ENCODE measurements around the gene NKG7. TPM values are rescaled to one million over a fixed set of nuclear protein-coding genes. Genes with fewer than 3 reads are reported as not detected.

Gene NKG7
- total RNA-seq, 1 experiment from 2014 or later: not detected

- DNase-seq (ENCODE audit: low read depth): no peak
These were observed 18.7 kb upstream of the NKG7 start for GRCh38 chr19:51391073-51391611.

DNA sequence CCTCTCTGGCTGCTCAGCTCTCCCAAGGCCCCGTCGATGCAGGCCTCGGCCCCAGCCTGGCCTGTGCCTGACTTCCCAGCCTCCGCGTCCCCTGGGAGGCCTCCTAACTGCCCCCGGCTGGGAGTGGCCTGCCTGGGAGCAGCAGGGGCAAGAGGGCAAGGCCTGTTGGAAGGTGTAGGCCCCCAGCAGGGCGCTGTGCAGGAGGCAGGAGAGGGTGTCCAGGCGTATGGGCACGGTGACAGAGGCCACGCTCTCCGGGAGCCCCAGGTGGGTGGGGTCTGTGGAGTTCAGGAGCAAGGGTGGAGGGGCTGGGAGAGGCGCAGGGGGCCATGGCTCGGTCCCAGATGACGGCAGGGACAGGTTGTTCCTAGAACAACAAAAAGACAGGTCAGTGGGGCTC, 16.7 kb upstream of the NKG7 start:
- no peak for DNase-seq (ENCODE audit: low read depth)

- no peak for DNase-seq (ENCODE audit: low read depth)
These were observed 15.5 kb upstream of the NKG7 start, which contains the start of gene LIM2 for GRCh38 chr19:51387924-51388389. LIM2 (minus strand) TSS chr19:51387974; CDS start chr19:51387443, 531 bp downstream.

- no peak for DNase-seq (ENCODE audit: low read depth)
These were observed 14.5 kb upstream of the NKG7 start for GRCh38 chr19:51386882-51387520.

GRCh38 chr19:51382004-51382403, 9.6 kb upstream of the NKG7 start:
- DNase-seq (ENCODE audit: low read depth): no peak

DNA sequence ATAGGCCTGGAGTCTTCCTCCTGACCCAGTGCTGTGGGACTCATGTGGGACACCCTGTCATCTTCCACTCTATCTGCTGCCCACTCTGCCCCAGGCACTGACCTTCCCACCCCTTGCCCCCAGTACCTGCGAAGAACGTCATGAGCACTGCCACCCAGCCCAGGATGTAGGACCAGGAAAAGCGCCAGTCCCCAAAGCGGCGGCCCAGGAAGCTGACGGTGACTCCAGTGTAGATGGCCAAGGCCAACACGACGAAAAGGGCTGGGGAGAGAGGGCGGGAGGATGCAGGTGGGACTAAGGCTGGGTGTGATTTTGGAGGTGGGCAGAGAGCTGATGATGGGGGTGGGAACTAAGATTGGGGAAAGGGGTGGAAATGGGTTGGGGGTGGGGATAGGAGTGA, 7.9 kb upstream of the NKG7 start:
- no peak for DNase-seq (ENCODE audit: low read depth)

DNA sequence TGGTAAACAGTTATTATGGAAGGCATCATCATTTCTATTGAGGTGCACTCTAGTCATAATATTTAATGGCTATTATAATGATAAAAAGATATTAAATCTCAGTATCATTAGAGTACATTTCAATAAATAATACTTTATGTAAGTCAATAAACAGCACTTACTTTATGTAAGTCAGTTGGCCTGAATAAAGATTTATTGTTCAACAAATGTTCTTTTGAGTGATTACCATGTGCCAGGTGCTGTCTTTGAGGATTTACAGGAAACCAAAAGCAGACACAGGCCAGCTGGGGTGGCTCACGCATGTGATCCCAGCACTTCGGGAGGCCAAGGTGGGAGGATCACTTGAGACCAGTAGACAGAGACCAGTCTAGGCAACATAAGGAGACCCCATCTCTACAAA, 5.0 kb upstream of the NKG7 start:
- no peak for DNase-seq (ENCODE audit: low read depth)

- no peak for DNase-seq (ENCODE audit: low read depth)
These were observed 3.2 kb upstream of the NKG7 start for GRCh38 chr19:51375504-51376221.

DNA sequence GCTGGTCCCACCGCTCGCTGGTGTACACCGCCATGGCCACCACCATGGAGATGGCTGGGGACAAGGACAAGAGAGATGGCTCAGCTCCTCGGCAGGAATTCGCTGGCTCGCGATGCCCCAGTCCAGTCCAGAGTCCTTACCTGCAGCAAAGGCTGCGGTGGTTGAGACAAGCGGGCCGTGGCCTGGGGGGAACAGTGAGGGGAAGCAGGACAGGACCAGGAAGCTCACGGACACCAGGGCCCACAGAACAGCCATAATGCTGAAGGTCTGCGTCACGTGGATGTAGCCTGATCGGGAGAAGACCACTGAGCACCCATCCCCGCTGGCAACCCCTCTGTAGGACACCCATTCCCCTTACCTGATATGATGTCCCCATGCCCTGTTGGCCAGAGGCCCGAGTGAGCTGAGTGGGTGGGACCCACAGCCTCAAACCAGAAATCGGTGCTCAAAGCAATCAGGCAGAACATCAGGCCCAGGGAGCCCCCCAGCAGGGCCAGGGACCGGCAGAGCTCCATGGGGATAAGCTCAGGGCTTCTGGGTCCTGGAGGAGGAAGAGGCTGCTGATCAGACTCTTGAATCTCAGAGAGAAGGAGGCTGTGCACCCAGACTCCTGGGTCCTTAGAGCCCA, 319 bp downstream of the NKG7 start:
- no peak for DNase-seq (ENCODE audit: low read depth)

GRCh38 chr19:51371186-51371690, 1.2 kb downstream of the NKG7 start:
- DNase-seq (ENCODE audit: low read depth): no peak

DNA sequence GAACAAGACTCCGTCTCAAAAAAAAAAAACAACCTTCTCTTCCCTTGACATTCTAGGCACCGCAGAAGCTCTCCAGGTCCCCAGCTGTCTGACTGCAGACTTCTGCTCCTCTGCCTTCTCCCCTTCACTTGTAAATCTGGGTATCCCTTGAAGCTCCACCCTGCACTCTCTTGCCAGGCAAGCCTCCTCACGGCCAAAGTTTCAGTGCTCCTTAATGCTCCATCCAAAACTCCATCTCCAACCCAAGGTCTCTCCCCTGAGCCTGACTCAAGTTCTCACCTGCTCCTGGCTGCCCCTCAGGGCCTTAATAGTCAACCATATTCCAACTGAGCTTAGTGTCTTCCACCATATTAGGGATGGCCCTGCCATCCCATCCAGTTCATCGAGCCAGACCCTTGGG, 2.2 kb downstream of the NKG7 start:
- DNase-seq (ENCODE audit: low read depth): no peak

- DNase-seq (ENCODE audit: low read depth): no peak
These were observed 3.8 kb downstream of the NKG7 start, which contains the start of gene CLDND2 for GRCh38 chr19:51368366-51369282. CLDND2 (minus strand) TSS chr19:51369003; CDS start chr19:51368577, 426 bp downstream.

DNA sequence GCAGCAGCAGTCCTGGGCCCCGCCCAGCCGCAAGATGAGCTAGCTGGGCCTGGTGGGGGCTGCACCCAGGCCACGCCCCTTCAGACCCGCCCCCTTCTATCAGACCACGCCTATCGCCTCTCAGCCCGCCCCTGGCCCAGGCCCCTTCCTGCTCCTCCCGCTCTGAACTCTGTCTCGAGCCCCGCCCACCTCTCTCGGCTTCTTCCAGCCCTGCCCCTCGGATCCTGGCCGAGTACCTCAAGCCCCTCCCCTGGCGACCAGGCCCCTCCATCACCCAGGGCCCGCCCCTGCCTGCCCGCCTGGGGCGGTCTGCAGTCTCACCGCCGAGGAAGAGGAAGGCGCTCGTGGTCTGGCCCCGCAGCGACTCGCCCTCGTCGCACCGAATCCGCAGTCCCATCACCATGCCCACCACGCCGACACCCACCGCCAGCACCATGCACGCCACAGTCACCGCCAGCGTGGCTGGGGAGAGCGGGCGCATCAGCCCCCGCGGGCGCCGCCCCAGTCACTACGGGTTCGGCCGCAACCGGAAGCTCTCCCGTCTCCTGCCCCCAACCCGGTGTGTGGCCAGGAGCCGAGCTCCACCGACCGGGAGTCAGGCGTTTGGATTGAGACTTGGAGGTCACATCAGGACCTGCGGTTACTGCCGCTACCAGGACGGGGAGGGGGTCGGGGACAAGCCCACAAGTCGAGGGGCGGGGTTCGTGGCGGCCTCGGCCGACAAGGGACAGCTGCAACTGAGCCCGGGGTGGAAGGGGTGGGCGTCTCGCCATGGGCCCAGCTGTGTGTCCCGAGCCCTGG, 4.7 kb downstream of the NKG7 start:
- peak; percentile 97 for DNase-seq (ENCODE audit: low read depth)

- no peak for DNase-seq (ENCODE audit: low read depth)
These were observed 5.2 kb downstream of the NKG7 start for GRCh38 chr19:51367255-51367564.

- DNase-seq (ENCODE audit: low read depth): peak; percentile 97
These were observed 5.8 kb downstream of the NKG7 start for GRCh38 chr19:51366389-51367254.

GRCh38 chr19:51365965-51366388, 6.5 kb downstream of the NKG7 start, which contains the start of gene ETFB:
ETFB (minus strand) TSS chr19:51366388; CDS start chr19:51366326, 62 bp downstream.
- no peak for DNase-seq (ENCODE audit: low read depth)

DNA sequence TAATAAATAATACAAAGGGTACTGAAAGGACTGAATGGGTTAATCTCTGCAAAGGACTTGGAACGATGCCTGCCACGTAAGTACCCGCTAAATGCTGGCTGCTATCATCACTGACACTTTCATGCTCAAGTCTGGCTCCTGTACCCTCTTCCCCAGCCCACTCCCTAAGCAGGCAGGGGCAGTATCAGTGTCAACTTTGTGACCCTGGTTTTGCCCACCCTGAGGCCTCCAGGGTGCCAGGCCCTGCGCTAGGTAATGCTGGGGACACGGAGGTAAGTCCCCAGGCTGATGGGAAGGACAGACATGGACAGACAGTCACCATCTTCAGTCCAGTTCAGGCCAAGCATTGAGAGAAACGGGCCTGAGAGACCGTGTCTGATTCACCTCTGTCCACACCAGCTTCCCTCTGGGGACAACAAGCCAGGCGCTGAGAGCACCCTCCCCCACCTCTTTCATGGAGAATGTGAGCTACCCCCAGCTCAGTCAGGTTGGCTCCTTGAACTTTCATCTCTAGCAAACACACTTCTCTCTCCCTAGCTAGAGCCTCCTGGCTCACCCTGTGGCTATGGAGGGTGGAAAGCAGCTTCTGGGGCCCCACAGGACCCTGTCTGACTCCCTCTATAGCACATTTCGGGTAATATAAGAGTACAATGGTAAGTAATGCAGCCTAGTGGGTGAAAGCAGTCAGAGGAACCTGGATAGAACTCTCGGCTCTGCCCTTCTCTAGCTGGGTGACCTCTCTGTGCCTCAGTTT, 7.1 kb downstream of the NKG7 start:
- peak; percentile 54 for DNase-seq (ENCODE audit: low read depth)
